Activated T-helper 1 cell treated with anti-CD3 and anti-CD28 coated beads, Interleukin-12 subunit alpha, Interleukin-12 subunit beta, Interleukin-2, Interleukin-4 antibody, amounts not matched to agents 30 ng/mL and 10 ng/mL and 1 ng/mL, durations not matched to agents 14 hours and 24 hours and 36 hours (primary cell): ENCODE data around the gene SEC14L3. TPM values are rescaled to one million over a fixed set of nuclear protein-coding genes. Genes with fewer than 3 reads are reported as not detected.
"Not testable (repeated sequence)": the region's sequence is repeated elsewhere in the genome, so short reads cannot be mapped to it uniquely, and the experiment has no call there.

Source experiments
- DNase-seq: peaks from one replicate; pipeline ENCODE4 v3.0.0; 2021; ENCODE audit warnings: low spot score
- H3K27ac Mint-ChIP-seq: one replicate; pipeline ENCODE4 v1.8.0; 2021; ENCODE audit warnings: mild to moderate bottlenecking, mixed read lengths
- H3K27me3 Mint-ChIP-seq: one replicate; pipeline ENCODE4 v1.8.0; 2022; ENCODE audit warnings: mild to moderate bottlenecking, moderate library complexity, mixed read lengths; ENCODE audit not compliant: insufficient read depth
- H3K36me3 Mint-ChIP-seq: one replicate; pipeline ENCODE4 v1.8.0; 2021; ENCODE audit warnings: low read depth, mixed read lengths
- H3K4me1 Mint-ChIP-seq: one replicate; pipeline ENCODE4 v1.8.0; 2021; ENCODE audit warnings: low read depth, mixed read lengths
- H3K4me3 Mint-ChIP-seq: one replicate; pipeline ENCODE4 v1.8.0; 2021; ENCODE audit warnings: mild to moderate bottlenecking, moderate library complexity, mixed read lengths
- H3K9me3 Mint-ChIP-seq: one replicate; pipeline ENCODE4 v1.8.0; 2021; ENCODE audit warnings: mixed read lengths
- intact Hi-C: fragments of 100-400 bp; cut with micrococcal nuclease; formaldehyde crosslinking; loops from one replicate; pipeline ENCODE4 v1.15.1; 2024
- total RNA-seq: library from RNA; stranded (reverse); gene quantifications from 2 replicates; pipeline ENCODE4 v1.2.3, GENCODE V29; 2022

Gene SEC14L3
- total RNA-seq, 1 donor from 2014 or later = not detected

- intact Hi-C loops = no loop called here
- Mint-ChIP-seq H3K4me3 (no peak overlapping the region), H3K4me1 (no peaks in the 10 kb centered on the region)
Measured at GRCh38 chr22:30479981-30480380, 8.2 kb upstream of the SEC14L3 start.

GRCh38 chr22:30474683-30475424 is 3.0 kb upstream of the SEC14L3 start:
- Mint-ChIP-seq H3K4me1 (peaks cover 7% of the 10 kb centered on the region), H3K9me3 (no peaks in the 10 kb centered on the region), H3K36me3 (no peaks in the 10 kb centered on the region), H3K4me3 (no peak overlapping the region), H3K27ac (no peak overlapping the region), H3K27me3 (peaks cover 3% of the 10 kb centered on the region)
- intact Hi-C loops = no loop called here
- no peak for DNase-seq

More at GRCh38 chr22:30479981-30480380, 8.2 kb upstream of the SEC14L3 start:
- no peak overlapping the region for H3K27ac Mint-ChIP-seq
- DNase-seq = no peak
- H3K36me3 Mint-ChIP-seq = no peaks in the 10 kb centered on the region
- H3K9me3 Mint-ChIP-seq = no peaks in the 10 kb centered on the region
- peaks cover 4% of the 10 kb centered on the region for H3K27me3 Mint-ChIP-seq

GRCh38 chr22:30474121-30474520 is 2.3 kb upstream of the SEC14L3 start:
- intact Hi-C loops = no loop called here
- no peak for DNase-seq
- H3K4me1 Mint-ChIP-seq = peaks cover 7% of the 10 kb centered on the region
- no peaks in the 10 kb centered on the region for H3K36me3 Mint-ChIP-seq
- H3K27me3 Mint-ChIP-seq = peaks cover 3% of the 10 kb centered on the region
- no peak overlapping the region for H3K27ac Mint-ChIP-seq
- no peaks in the 10 kb centered on the region for H3K9me3 Mint-ChIP-seq
- no peak overlapping the region for H3K4me3 Mint-ChIP-seq

- DNase-seq = no peak
- Mint-ChIP-seq H3K27me3 (peaks cover 3% of the 10 kb centered on the region), H3K27ac (no peak overlapping the region), H3K4me3 (no peak overlapping the region), H3K36me3 (no peaks in the 10 kb centered on the region), H3K9me3 (no peaks in the 10 kb centered on the region), H3K4me1 (peaks cover 7% of the 10 kb centered on the region)
- intact Hi-C loops = no loop called here
Measured at GRCh38 chr22:30472994-30473720, 1.3 kb upstream of the SEC14L3 start.

- H3K9me3 Mint-ChIP-seq = no peaks in the 10 kb centered on the region
- H3K4me3 Mint-ChIP-seq = no peak overlapping the region
- H3K27ac Mint-ChIP-seq = no peak overlapping the region
- H3K27me3 Mint-ChIP-seq = peaks cover 10% of the 10 kb centered on the region
- no peak for DNase-seq
- no peaks in the 10 kb centered on the region for H3K36me3 Mint-ChIP-seq
- peaks cover 7% of the 10 kb centered on the region for H3K4me1 Mint-ChIP-seq
- intact Hi-C loops = no loop called here
Measured at GRCh38 chr22:30470655-30471054, 1.2 kb downstream of the SEC14L3 start.

GRCh38 chr22:30469165-30469564 is 2.7 kb downstream of the SEC14L3 start:
- no peak for DNase-seq
- Mint-ChIP-seq H3K4me3 (no peak overlapping the region), H3K27ac (no peak overlapping the region), H3K27me3 (peaks cover 13% of the 10 kb centered on the region), H3K36me3 (no peaks in the 10 kb centered on the region), H3K9me3 (no peaks in the 10 kb centered on the region), H3K4me1 (peaks cover 7% of the 10 kb centered on the region)
- intact Hi-C loops = no loop called here

- H3K4me3 Mint-ChIP-seq, H3K9me3 Mint-ChIP-seq, intact Hi-C loops, H3K27ac Mint-ChIP-seq, DNase-seq, H3K36me3 Mint-ChIP-seq: not testable (repeated sequence)
- Mint-ChIP-seq H3K4me1 (peaks cover 17% of the 10 kb centered on the region), H3K27me3 (peaks cover 17% of the 10 kb centered on the region)
Measured at GRCh38 chr22:30460555-30460954, 11.3 kb downstream of the SEC14L3 start.

GRCh38 chr22:30460147-30460546 is 11.7 kb downstream of the SEC14L3 start:
- no peak overlapping the region for H3K27ac Mint-ChIP-seq
- peaks cover 13% of the 10 kb centered on the region for H3K27me3 Mint-ChIP-seq
- DNase-seq = no peak
- peaks cover 7% of the 10 kb centered on the region for H3K9me3 Mint-ChIP-seq
- intact Hi-C loops = no loop called here
- H3K36me3 Mint-ChIP-seq = no peaks in the 10 kb centered on the region
- H3K4me1 Mint-ChIP-seq = peaks cover 17% of the 10 kb centered on the region
- H3K4me3 Mint-ChIP-seq = no peak overlapping the region

- intact Hi-C loops = no loop called here
- Mint-ChIP-seq H3K27ac (no peak overlapping the region), H3K36me3 (no peaks in the 10 kb centered on the region), H3K27me3 (peaks cover 12% of the 10 kb centered on the region), H3K9me3 (peaks cover 7% of the 10 kb centered on the region), H3K4me3 (no peak overlapping the region), H3K4me1 (peaks cover 17% of the 10 kb centered on the region)
- peak; percentile 53 for DNase-seq
Measured at GRCh38 chr22:30459181-30460052, 12.4 kb downstream of the SEC14L3 start.

GRCh38 chr22:30457981-30458380 is 13.8 kb downstream of the SEC14L3 start:
- Mint-ChIP-seq H3K9me3 (peaks cover 7% of the 10 kb centered on the region), H3K36me3 (no peaks in the 10 kb centered on the region), H3K4me1 (peaks cover 17% of the 10 kb centered on the region), H3K27me3 (peaks cover 15% of the 10 kb centered on the region), H3K4me3 (no peak overlapping the region), H3K27ac (no peak overlapping the region)
- no peak for DNase-seq
- intact Hi-C loops = no loop called here

GRCh38 chr22:30455075-30455840 is 16.6 kb downstream of the SEC14L3 start:
- Mint-ChIP-seq H3K36me3 (no peaks in the 10 kb centered on the region), H3K27ac (no peak overlapping the region), H3K4me1 (peaks cover 17% of the 10 kb centered on the region), H3K9me3 (peaks cover 7% of the 10 kb centered on the region), H3K4me3 (no peak overlapping the region), H3K27me3 (peaks cover 18% of the 10 kb centered on the region)
- intact Hi-C loops = loop anchor here (2.0 kb wide), 1 partner anchor 30 kb away; no protein-coding TSS in a partner anchor
- no peak for DNase-seq
